GM19351 (cell line): ENCODE results near the gene CDCP1.
"Not testable (repeated sequence)": the region's sequence is repeated elsewhere in the genome, so short reads cannot be mapped to it uniquely, and the experiment has no call there.

Experiments used
- ATAC-seq: cut with Tn5 transposase; IDR thresholded peaks from one replicate; pipeline ENCODE4 v1.9.1; 2021; ENCODE audit warnings: mild to moderate bottlenecking, moderate library complexity; ENCODE audit not compliant: unreplicated experiment

Gene CDCP1

GRCh38 chr3:45088543-45089358 is 57.4 kb downstream of the CDCP1 start:
- no peak for ATAC-seq

DNA sequence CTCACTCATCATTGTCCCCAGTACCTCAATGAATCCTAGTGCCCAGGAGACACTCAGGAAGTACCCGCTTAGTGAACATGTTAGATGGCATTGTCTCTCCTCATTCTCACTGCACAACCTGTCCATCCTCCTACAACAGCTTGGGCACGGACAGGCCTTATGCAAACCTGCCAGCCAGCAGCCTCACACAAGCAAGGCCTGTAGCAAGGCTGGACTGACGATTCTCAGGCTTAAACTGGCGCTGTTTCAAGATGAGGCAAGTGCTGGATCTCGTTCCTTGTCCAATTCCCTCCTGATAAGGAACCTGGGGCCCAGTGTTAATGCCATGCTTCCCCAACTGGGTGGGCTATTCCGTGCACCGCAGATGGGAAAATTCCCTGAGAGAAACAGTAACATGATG is 59.0 kb downstream of the CDCP1 start:
- ATAC-seq: no peak

DNA sequence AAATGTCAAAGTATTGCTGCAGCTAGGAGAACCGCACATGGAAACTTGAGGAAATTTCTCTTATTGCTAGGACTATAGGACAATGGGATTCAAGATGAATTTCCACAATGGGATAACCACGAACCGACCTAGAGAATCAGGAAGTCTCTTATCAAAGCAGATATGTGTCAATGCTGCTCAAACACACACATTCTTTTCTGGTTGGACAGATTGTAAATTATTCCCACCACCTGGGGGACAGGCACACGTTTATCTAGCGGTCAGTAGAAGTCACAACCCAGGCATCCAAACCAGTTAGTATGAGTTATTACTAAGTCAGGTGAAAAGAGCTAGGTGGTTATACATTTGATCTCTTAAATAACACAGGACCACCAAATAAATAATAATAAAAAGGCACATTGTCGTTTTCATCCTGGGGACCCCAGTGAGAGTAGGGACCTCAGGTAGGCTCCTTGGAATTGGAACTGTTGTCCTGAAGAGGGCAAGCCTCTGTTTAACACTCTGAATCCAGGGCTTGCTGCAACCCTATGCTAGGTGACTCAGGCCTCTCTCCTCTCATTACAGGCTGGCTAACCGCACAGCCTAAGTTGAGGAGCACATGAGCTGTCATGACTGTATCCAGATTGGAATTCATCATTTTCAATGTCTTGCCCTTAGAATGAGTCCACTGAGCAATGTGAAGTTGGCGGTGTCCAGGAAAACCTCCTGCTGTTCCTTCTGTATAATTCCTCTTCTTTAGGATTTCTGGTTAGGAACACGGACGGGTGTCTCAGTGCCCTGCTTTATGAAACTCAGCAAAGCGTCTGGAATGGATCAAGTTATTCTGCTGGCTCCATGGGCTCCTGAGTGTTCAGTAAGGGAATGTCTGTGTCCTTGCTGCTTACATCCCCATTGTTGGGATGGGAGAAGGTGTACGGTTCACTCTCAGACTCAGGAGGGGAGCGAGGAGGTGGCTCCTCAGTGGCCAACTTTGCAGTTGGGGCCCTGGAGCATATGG is 61.1 kb downstream of the CDCP1 start:
- no peak for ATAC-seq

- no peak for ATAC-seq
Observed at GRCh38 chr3:45084361-45084760, 61.8 kb downstream of the CDCP1 start.

DNA sequence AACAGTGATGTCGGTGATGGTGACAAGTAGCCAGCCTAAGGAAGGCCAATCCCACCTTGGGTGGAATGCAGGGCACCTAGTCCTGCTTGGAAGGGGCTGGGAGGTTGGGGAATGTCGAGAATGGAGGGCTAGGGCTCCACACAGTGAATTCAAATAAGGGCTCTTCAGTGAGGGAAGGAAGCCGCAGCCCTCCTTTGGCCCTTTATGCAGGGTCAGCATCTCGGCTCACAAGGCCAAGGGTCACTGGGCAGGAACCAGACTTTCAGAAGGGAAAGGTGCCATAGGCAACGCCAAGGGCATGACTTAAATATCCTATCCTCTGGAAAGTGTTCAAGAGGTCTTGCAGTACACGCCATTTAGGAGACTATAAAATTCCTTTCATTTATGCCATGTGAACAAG is 63.2 kb downstream of the CDCP1 start:
- no peak for ATAC-seq

DNA sequence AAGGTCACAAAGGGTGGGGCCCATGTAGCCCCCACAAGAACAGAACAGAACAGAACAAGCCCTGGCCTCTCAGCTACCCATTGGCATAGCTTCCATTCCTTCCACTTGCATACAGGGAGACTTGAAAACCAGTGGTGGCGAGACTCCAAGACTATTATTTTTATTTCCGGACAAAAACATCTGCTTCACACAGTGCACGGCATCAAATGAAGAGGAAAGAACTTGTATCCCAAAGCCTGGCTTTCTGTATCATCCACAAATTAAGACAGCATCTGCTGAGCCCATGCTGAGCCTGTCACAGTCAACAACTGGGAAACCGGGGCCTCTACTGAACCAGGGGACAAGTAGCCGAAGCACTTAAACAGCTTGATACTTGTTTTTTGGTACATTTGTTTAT is 64.0 kb downstream of the CDCP1 start:
- no peak for ATAC-seq

GRCh38 chr3:45081506-45082141 is 64.6 kb downstream of the CDCP1 start:
- no peak for ATAC-seq

- ATAC-seq: no peak
Observed at GRCh38 chr3:45080824-45081223, 65.4 kb downstream of the CDCP1 start.

DNA sequence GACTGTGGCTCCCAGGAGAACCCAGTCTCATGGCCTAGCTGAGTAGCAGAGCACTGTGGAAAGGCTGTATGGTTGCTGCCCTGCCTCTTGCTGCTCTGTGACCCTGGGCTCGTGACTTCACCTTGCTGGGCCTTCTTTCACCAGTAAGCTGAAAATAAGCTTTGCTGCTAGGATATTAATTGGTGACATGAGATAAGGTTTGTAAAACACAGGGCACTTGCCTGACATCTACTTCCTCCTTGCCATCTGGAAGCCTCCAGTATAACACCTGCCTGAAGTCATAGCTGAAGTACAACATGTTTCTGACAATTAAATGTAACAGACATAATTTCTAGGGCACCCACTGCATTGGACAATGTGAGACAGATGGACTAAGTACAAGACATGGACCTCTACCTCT is 66.5 kb downstream of the CDCP1 start:
- no peak for ATAC-seq

- no peak for ATAC-seq
Observed at GRCh38 chr3:45078910-45079522, 67.2 kb downstream of the CDCP1 start.

DNA sequence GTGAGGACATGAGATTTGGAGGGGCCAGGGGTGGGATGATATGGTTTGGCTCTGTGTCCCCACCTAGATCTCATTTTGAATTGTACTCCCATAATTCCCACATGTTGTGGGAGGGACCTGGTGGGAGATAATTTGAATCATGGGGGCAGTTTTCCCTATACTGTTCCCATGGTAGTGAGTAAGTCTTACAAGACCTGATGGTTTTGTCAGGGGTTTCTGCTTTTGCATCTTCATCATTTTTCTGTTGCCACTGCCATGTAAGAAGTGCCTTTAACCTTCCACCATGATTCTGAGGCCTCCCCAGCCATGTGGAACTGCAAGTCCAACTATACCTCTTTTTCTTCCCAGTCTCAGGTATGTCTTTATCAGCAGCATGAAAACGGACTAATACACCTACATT is 67.9 kb downstream of the CDCP1 start:
- not testable (repeated sequence) for ATAC-seq

GRCh38 chr3:45075821-45076625 is 70.2 kb downstream of the CDCP1 start:
- no peak for ATAC-seq

DNA sequence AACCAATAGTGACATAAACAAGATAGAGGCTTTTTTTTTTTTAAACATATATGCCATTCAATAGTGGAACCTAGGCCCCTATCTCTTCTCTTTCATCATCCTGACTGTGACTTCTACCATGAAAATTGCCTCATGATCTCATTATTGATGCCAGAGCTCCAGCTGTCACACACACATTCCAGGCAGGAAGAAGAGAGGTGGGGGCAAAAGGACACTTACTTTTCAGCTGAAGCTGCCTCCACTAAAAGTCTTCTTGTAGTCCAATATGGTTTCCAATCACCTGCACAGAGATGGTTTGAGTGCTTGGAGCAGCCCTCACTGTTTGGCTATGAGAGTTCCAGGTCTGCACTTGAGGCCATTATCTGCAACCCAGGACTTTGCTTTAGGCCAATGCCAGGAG is 75.1 kb downstream of the CDCP1 start:
- ATAC-seq: no peak

DNA sequence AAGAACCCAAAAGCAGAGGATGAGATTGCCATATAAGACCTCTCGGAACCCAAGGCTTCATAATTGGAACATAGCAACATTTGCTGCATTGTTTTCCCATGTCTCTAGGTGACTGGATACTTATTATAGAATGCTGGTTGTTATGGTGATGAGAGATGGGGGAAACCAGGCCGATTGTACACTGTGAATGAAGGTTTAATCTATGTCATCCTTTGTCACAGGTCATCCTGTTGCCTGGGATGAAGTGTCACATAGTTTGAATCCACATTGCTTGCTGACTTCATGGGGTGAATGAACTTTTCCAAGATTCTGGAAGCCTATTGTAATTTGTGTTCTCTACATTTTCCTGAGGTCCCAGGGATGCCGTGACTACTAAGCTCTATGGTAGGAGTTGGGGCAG is 78.2 kb downstream of the CDCP1 start:
- ATAC-seq: no peak

GRCh38 chr3:45067486-45067885 is 78.7 kb downstream of the CDCP1 start:
- ATAC-seq: no peak

GRCh38 chr3:45066109-45066801 is 79.9 kb downstream of the CDCP1 start:
- no peak for ATAC-seq

DNA sequence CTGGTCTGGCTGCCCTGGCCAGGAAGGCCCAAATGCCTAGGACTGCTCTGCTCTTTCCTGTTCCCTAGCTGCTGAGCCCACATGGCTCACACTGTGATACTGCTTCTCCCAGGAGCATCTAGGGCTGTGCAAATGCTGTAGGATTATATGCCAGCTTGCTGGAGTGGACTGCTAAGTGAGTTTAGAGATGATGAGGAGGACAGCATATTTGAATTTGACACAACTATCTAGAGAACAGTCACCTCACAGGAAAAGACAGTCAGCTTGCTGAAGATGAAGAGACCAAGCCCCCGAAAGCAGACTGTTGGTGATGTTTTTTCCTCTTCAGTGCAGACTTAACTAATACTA is 80.8 kb downstream of the CDCP1 start:
- no peak for ATAC-seq

- no peak for ATAC-seq
Observed at GRCh38 chr3:45064512-45065372, 81.4 kb downstream of the CDCP1 start.

GRCh38 chr3:45062697-45063070 is 83.5 kb downstream of the CDCP1 start:
- no peak for ATAC-seq
